GM12878 (cell line): ENCODE data around the gene BMF. TPM values are rescaled to one million over a fixed set of nuclear protein-coding genes. Genes with fewer than 3 reads are reported as not detected.

Experiments used
- ATF3 ChIP-seq: IDR thresholded peaks from 2 replicates; pipeline ENCODE4 v1.6.1; 2011; ENCODE audit warnings: low read depth, mild to moderate bottlenecking, low read length, moderate library complexity, borderline replicate concordance; ENCODE audit errors: extremely low read depth
- BCL11A ChIP-seq: IDR thresholded peaks from 2 replicates; pipeline ENCODE4 v1.6.1; 2011; ENCODE audit warnings: low read depth, low read length
- BCL3 ChIP-seq: IDR thresholded peaks from 2 replicates; pipeline ENCODE4 v1.6.1; 2011; ENCODE audit warnings: borderline replicate concordance, low read depth, mild to moderate bottlenecking, moderate library complexity, low read length; ENCODE audit not compliant: insufficient read depth, poor library complexity, severe bottlenecking
- BHLHE40 ChIP-seq, 2 experiments: fragments of 450-650 bp in 1 of 2; IDR thresholded peaks; 2 replicates each; pipeline ENCODE4 v1.6.1; 2011 to 2017; ENCODE audit warnings: low read depth in 2 of 2, borderline replicate concordance in 1 of 2, improper control_type of control experiment in 1 of 2, low read length in 1 of 2, mild to moderate bottlenecking in 1 of 2
- BMI1 ChIP-seq: fragments of 450-650 bp; IDR thresholded peaks from 2 replicates; pipeline ENCODE4 v1.6.1; 2016; ENCODE audit warnings: mild to moderate bottlenecking, moderate library complexity, borderline replicate concordance
- FOS ChIP-seq: IDR thresholded peaks from 3 replicates; pipeline ENCODE4 v1.6.1; 2011; ENCODE audit warnings: borderline replicate concordance; ENCODE audit not compliant: insufficient read length; ENCODE audit errors: extremely low read depth
- GABPA ChIP-seq: IDR thresholded peaks from 2 replicates; pipeline ENCODE4 v1.6.1; 2014; ENCODE audit warnings: antibody characterized with exemption, low read depth, mild to moderate bottlenecking, inconsistent platforms
- IRF3 ChIP-seq: fragments of 450-650 bp; IDR thresholded peaks from 2 replicates; pipeline ENCODE4 v1.6.1; 2014; ENCODE audit warnings: mild to moderate bottlenecking
- NFXL1 ChIP-seq: fragments of 450-650 bp; IDR thresholded peaks from 2 replicates; pipeline ENCODE4 v1.6.1; 2017; ENCODE audit warnings: antibody characterized with exemption, mild to moderate bottlenecking, borderline replicate concordance
- PKNOX1 ChIP-seq: fragments of 450-650 bp; IDR thresholded peaks from 2 replicates; pipeline ENCODE4 v1.6.1; 2016; ENCODE audit warnings: mild to moderate bottlenecking
- POU2F2 ChIP-seq: IDR thresholded peaks from 3 replicates; pipeline ENCODE4 v1.6.1; 2011; ENCODE audit warnings: low read depth, mild to moderate bottlenecking, low read length, borderline replicate concordance
- PRDM15 ChIP-seq: fragments of 450-650 bp; formaldehyde crosslinking; IDR thresholded peaks from 2 replicates; pipeline ENCODE4 v1.4.0; 2020; ENCODE audit warnings: mild to moderate bottlenecking, moderate library complexity
- RAD51 ChIP-seq: fragments of 450-650 bp; IDR thresholded peaks from 2 replicates; pipeline ENCODE4 v1.6.1; 2016; ENCODE audit warnings: moderate library complexity, mild to moderate bottlenecking, inconsistent platforms
- REST ChIP-seq: IDR thresholded peaks from 2 replicates; pipeline ENCODE4 v1.6.1; 2012; ENCODE audit warnings: mild to moderate bottlenecking, low read depth, low read length
- TBL1XR1 ChIP-seq: IDR thresholded peaks from 2 replicates; pipeline ENCODE4 v1.6.1; 2012; ENCODE audit warnings: low read depth, low read length, improper control_type of control experiment
- TCF3 ChIP-seq: IDR thresholded peaks from 2 replicates; pipeline ENCODE4 v1.6.1; 2012; ENCODE audit warnings: low read depth, mild to moderate bottlenecking, low read length, borderline replicate concordance; ENCODE audit not compliant: insufficient read depth
- polyA plus RNA-seq, 11 experiments: library from polyadenylated mRNA; depleted of rRNA in 4 of 11; unstranded in 6 of 11; stranded (reverse) in 5 of 11; fragments of >200 nt; fragmentation: Nextera tagmentation in 4 of 11; fragmentation: Illumina TruSeq in 1 of 11; extraction: Ambion mirVana in 4 of 11; extraction: Trizol in 1 of 11; gene quantifications; 1 replicate in 1 of 11; 2 replicates in 10 of 11; pipeline versions ENCODE4 v1.2.1 to v1.2.3, GENCODE V29; 2011 to 2016; ENCODE audit warnings: inconsistent platforms in 2 of 11, missing spikeins in 2 of 11, low read depth in 1 of 11
- total RNA-seq, 4 experiments: library from RNA; depleted of rRNA in 3 of 4; stranded (reverse); fragments of >200 nt in 3 of 4; fragmentation: Illumina TruSeq in 1 of 4; extraction: Trizol in 1 of 4; gene quantifications; 2 replicates each; pipeline versions ENCODE4 v1.2.1 to v1.2.3, GENCODE V29; 2013 to 2021

The BMF gene
- total and polyA plus RNA-seq, 10 of the 15 experiments (the other 5 are each of a cell fraction or from before 2014, with no cell fraction given), result 0.82 to 34.9 (median 16.9) TPM

- no peak for TF ChIP-seq IRF3
- TF ChIP-seq POU2F2, result 0 out of 3 replicates have a peak, but pooled peaks have one; percentile 59
- TF ChIP-seq RAD51, result 0 out of 2 replicates have a peak, but pooled peaks have one; percentile 13
- TF ChIP-seq PKNOX1, result 0 out of 2 replicates have a peak, but pooled peaks have one; percentile 23
- peak; percentile 74; the same call in 1 of the 2 replicates for TF ChIP-seq TBL1XR1
- peak; percentile 88; the same call in 1 of the 2 replicates for TF ChIP-seq TCF3
- no peak for TF ChIP-seq GABPA
- no peak for TF ChIP-seq NFXL1
- TF ChIP-seq ATF3, result no peak
- no peak for TF ChIP-seq BCL3
- peak; percentile 86 for TF ChIP-seq BCL11A
- no peak for TF ChIP-seq FOS
- peak; percentile 67; the same call in 1 of the 2 replicates for TF ChIP-seq BMI1
- peak; percentile 59 to 68; a peak in 3 of 4 replicates for TF ChIP-seq BHLHE40 (IDR thresholded peaks at IDR 0.05; ENCODE audit: borderline replicate concordance in 1 of 2, low read depth in 2 of 2, low read length in 1 of 2)
- TF ChIP-seq REST, result no peak
- TF ChIP-seq PRDM15 (CRISPR knock-in tag), result no peak
These were observed 47.3 kb downstream of the BMF start (continued) for GRCh38 chr15:40061212-40061901.
